Neural progenitor cell (in vitro differentiated cells): Measurements from ENCODE around the gene KLHL17. TPM values are rescaled to one million over a fixed set of nuclear protein-coding genes. Genes with fewer than 3 reads are reported as not detected.

Experiments used
- DNase-seq: peaks from one replicate; pipeline ENCODE4 v3.0.0-alpha.2; 2016; ENCODE audit warnings: low spot score
- H2AFZ ChIP-seq: fragments of 200-600 bp; sonication (generic); replicated peaks from 2 replicates; pipeline ENCODE4 v1.6.1; 2016; ENCODE audit warnings: antibody characterized with exemption
- H3F3A ChIP-seq: fragments of 200-600 bp; sonication (generic); 2 replicates; pipeline ENCODE4 v1.6.1; 2016; ENCODE audit warnings: antibody characterized with exemption, low read depth
- H3K27ac ChIP-seq: fragments of 200-600 bp; sonication (generic); 2 replicates; pipeline ENCODE4 v1.5.1; 2016; ENCODE audit warnings: mild to moderate bottlenecking
- H3K27me3 ChIP-seq: fragments of 200-600 bp; sonication (generic); 2 replicates; pipeline ENCODE4 v1.6.1; 2016; ENCODE audit warnings: mild to moderate bottlenecking, moderate library complexity
- H3K36me3 ChIP-seq: fragments of 200-600 bp; sonication (generic); 2 replicates; pipeline ENCODE4 v1.5.1; 2016
- H3K4me1 ChIP-seq: fragments of 200-600 bp; sonication (generic); 2 replicates; pipeline ENCODE4 v1.6.1; 2016; ENCODE audit warnings: mixed run types
- H3K4me2 ChIP-seq: fragments of 200-600 bp; sonication (generic); 2 replicates; pipeline ENCODE4 v1.6.1; 2016
- H3K4me3 ChIP-seq: fragments of 200-600 bp; sonication (generic); 2 replicates; pipeline ENCODE4 v1.5.1; 2016
- H3K79me2 ChIP-seq: fragments of 200-600 bp; sonication (generic); 2 replicates; pipeline ENCODE4 v1.6.1; 2016; ENCODE audit warnings: low read depth
- H3K9ac ChIP-seq: fragments of 200-600 bp; sonication (generic); 2 replicates; pipeline ENCODE4 v1.6.1; 2016
- H3K9me3 ChIP-seq: fragments of 200-600 bp; sonication (generic); 2 replicates; pipeline ENCODE4 v1.5.1; 2016; ENCODE audit warnings: low read depth
- H4K20me1 ChIP-seq: fragments of 200-600 bp; sonication (generic); 2 replicates; pipeline ENCODE4 v1.6.1; 2016; ENCODE audit warnings: low read depth
- H3K27ac Mint-ChIP-seq: 3 replicates; pipeline ENCODE4 v1.8.0; 2021; ENCODE audit warnings: mixed read lengths
- H3K27me3 Mint-ChIP-seq: 2 replicates; pipeline ENCODE4 v1.8.0; 2022; ENCODE audit warnings: low read depth, mild to moderate bottlenecking, inconsistent platforms, moderate library complexity, mixed read lengths; ENCODE audit not compliant: insufficient read depth
- H3K36me3 Mint-ChIP-seq: 3 replicates; pipeline ENCODE4 v1.8.0; 2021; ENCODE audit warnings: mixed read lengths
- H3K4me1 Mint-ChIP-seq: 3 replicates; pipeline ENCODE4 v1.8.0; 2021; ENCODE audit warnings: mixed read lengths
- H3K4me3 Mint-ChIP-seq: 3 replicates; pipeline ENCODE4 v1.8.0; 2021; ENCODE audit warnings: mild to moderate bottlenecking, moderate library complexity, mixed read lengths
- H3K9me3 Mint-ChIP-seq: 3 replicates; pipeline ENCODE4 v1.8.0; 2020; ENCODE audit warnings: mixed read lengths
- CTCF ChIP-seq: fragments of 200-600 bp; sonication (generic); IDR thresholded peaks from 2 replicates; pipeline ENCODE4 v1.5.1; 2017; ENCODE audit warnings: antibody characterized with exemption, mild to moderate bottlenecking
- EZH2 ChIP-seq: fragments of 200-600 bp; sonication (generic); IDR thresholded peaks from 2 replicates; pipeline ENCODE4 v1.6.1; 2017; ENCODE audit warnings: antibody characterized with exemption, mild to moderate bottlenecking, moderate library complexity
- EZH2phosphoT487 ChIP-seq: fragments of 200-600 bp; sonication (generic); IDR thresholded peaks from 2 replicates; pipeline ENCODE4 v1.6.1; 2017; ENCODE audit warnings: antibody characterized with exemption
- total RNA-seq: library from RNA; depleted of rRNA; stranded (reverse); fragments of >200 nt; gene quantifications from 2 replicates; pipeline ENCODE4 v1.2.3, GENCODE V29; 2015; ENCODE audit warnings: low replicate concordance

KLHL17 gene
- total RNA-seq, 1 donor from 2014 or later, result 10.7 TPM

- no peaks in the 10 kb centered on the region for H3K36me3 ChIP-seq
- no peak overlapping the region for H3K4me3 Mint-ChIP-seq
- peaks cover 86% of the 10 kb centered on the region for H3K27me3 ChIP-seq
- H3K27me3 Mint-ChIP-seq, result peaks cover 38% of the 10 kb centered on the region
- no peak overlapping the region for H2AFZ ChIP-seq
- no peak for TF ChIP-seq CTCF
- no peak for TF ChIP-seq EZH2phosphoT487
- no peak for TF ChIP-seq EZH2
- H3K27ac ChIP-seq, result no peak overlapping the region
- H3K4me1 ChIP-seq, result no peaks in the 10 kb centered on the region
- H3F3A ChIP-seq, result peaks cover 17% of the 10 kb centered on the region
- no peaks in the 10 kb centered on the region for H3K79me2 ChIP-seq
- no peak for DNase-seq
- H3K9me3 ChIP-seq, result no peaks in the 10 kb centered on the region
- H3K4me3 ChIP-seq, result no peak overlapping the region
- H3K9ac ChIP-seq, result no peak overlapping the region
- no peaks in the 10 kb centered on the region for H3K36me3 Mint-ChIP-seq
- peaks cover 2% of the 10 kb centered on the region for H3K9me3 Mint-ChIP-seq
- H4K20me1 ChIP-seq, result peaks cover 7% of the 10 kb centered on the region
- H3K4me2 ChIP-seq, result no peak overlapping the region
- H3K27ac Mint-ChIP-seq, result no peak overlapping the region
- H3K4me1 Mint-ChIP-seq, result peaks cover 4% of the 10 kb centered on the region
These were observed 12.5 kb downstream of the KLHL17 start for GRCh38 chr1:972726-973458.

- Histone ChIP-seq H3F3A (peaks cover 17% of the 10 kb centered on the region), H3K27me3 (peaks cover 78% of the 10 kb centered on the region), H4K20me1 (no peaks in the 10 kb centered on the region), H3K4me2 (no peak overlapping the region), H3K79me2 (no peaks in the 10 kb centered on the region), H3K4me3 (no peak overlapping the region), H3K9me3 (no peaks in the 10 kb centered on the region), H3K4me1 (no peaks in the 10 kb centered on the region), H3K9ac (no peak overlapping the region), H2AFZ (no peak overlapping the region), H3K36me3 (no peaks in the 10 kb centered on the region), H3K27ac (no peak overlapping the region)
- Mint-ChIP-seq H3K36me3 (peaks cover 3% of the 10 kb centered on the region), H3K4me3 (no peak overlapping the region), H3K27ac (no peak overlapping the region), H3K9me3 (peaks cover 6% of the 10 kb centered on the region), H3K27me3 (peaks cover 36% of the 10 kb centered on the region), H3K4me1 (peaks cover 8% of the 10 kb centered on the region)
- TF ChIP-seq CTCF, result no peak
- no peak for TF ChIP-seq EZH2
- TF ChIP-seq EZH2phosphoT487, result no peak
- DNase-seq, result no peak
These were observed 13.3 kb downstream of the KLHL17 start for GRCh38 chr1:973459-974292.

GRCh38 chr1:974293-974640 lies 13.9 kb downstream of the KLHL17 start:
- Histone ChIP-seq H4K20me1 (no peaks in the 10 kb centered on the region), H3K4me3 (no peak overlapping the region), H3K4me2 (no peak overlapping the region), H3K9ac (no peak overlapping the region), H3K27me3 (peaks cover 72% of the 10 kb centered on the region), H3K9me3 (no peaks in the 10 kb centered on the region), H3K4me1 (no peaks in the 10 kb centered on the region), H3K27ac (no peak overlapping the region), H3F3A (peaks cover 12% of the 10 kb centered on the region), H2AFZ (no peak overlapping the region), H3K79me2 (no peaks in the 10 kb centered on the region), H3K36me3 (no peaks in the 10 kb centered on the region)
- Mint-ChIP-seq H3K9me3 (peaks cover 6% of the 10 kb centered on the region), H3K4me3 (no peak overlapping the region), H3K36me3 (peaks cover 3% of the 10 kb centered on the region), H3K27me3 (peaks cover 32% of the 10 kb centered on the region), H3K27ac (no peak overlapping the region), H3K4me1 (peaks cover 8% of the 10 kb centered on the region)
- TF ChIP-seq CTCF, result no peak
- no peak for TF ChIP-seq EZH2
- TF ChIP-seq EZH2phosphoT487, result no peak
- DNase-seq, result no peak
